Lung (tissue), 12 donors: ENCODE results near the gene BRAT1. TPM values are rescaled to one million over a fixed set of nuclear protein-coding genes. Genes with fewer than 3 reads are reported as not detected.

ENCODE experiments used
- ATAC-seq: fragments of 200-7000 bp; cut with Tn5 transposase; one replicate; pipeline ENCODE4 v1.9.1; 2020; ENCODE audit warnings: moderate number of reproducible peaks; ENCODE audit not compliant: insufficient read depth, low FRiP score
- DNase-seq, 3 donors: peaks; one replicate each; pipeline ENCODE4 v3.0.0-alpha.2; 2013 to 2017
- H3K27ac ChIP-seq, 2 donors: one replicate each; pipeline ENCODE4 v1.5.1; 2013; ENCODE audit warnings: mild to moderate bottlenecking in 2 of 2, moderate library complexity in 2 of 2, control low read depth in 1 of 2, inconsistent platforms in 1 of 2, low read depth in 1 of 2, low read length in 1 of 2
- H3K27me3 ChIP-seq, 3 donors: one replicate each; pipeline ENCODE4 v1.5.1; 2013; ENCODE audit warnings: low read length in 2 of 3; ENCODE audit not compliant: control insufficient read depth in 3 of 3, insufficient read depth in 3 of 3
- H3K36me3 ChIP-seq, 4 donors: one replicate each; pipeline ENCODE4 v1.5.1; 2013; ENCODE audit warnings: low read length in 4 of 4, mild to moderate bottlenecking in 1 of 4, moderate library complexity in 1 of 4; ENCODE audit not compliant: control insufficient read depth in 4 of 4, insufficient read depth in 4 of 4
- H3K4me1 ChIP-seq, 5 donors: one replicate each; pipeline ENCODE4 v1.5.1; 2013; ENCODE audit warnings: low read length in 5 of 5, mild to moderate bottlenecking in 2 of 5, moderate library complexity in 1 of 5; ENCODE audit not compliant: control insufficient read depth in 5 of 5, insufficient read depth in 5 of 5
- H3K4me3 ChIP-seq: one replicate; pipeline ENCODE4 v1.5.1; 2013; ENCODE audit warnings: mild to moderate bottlenecking, control low read depth, moderate library complexity
- H3K9ac ChIP-seq, 2 donors: one replicate each; pipeline ENCODE4 v1.5.1; 2013; ENCODE audit warnings: low read length in 2 of 2, control low read depth in 1 of 2; ENCODE audit not compliant: insufficient read depth in 1 of 2
- H3K9me3 ChIP-seq, 4 donors: one replicate each; pipeline ENCODE4 v1.5.1; 2013; ENCODE audit warnings: low read length in 3 of 4, mild to moderate bottlenecking in 1 of 4, moderate library complexity in 1 of 4; ENCODE audit not compliant: control insufficient read depth in 4 of 4, insufficient read depth in 3 of 4
- WGBS, 2 donors: extraction: QIAGEN DNeasy Blood & Tissue Kit; methylation state at CpG; one replicate each; pipeline ENCODE4 v1.1.7; 2013; 5-methylcytosine and 5-hydroxymethylcytosine counted together
- polyA plus RNA-seq, 2 donors: library from polyadenylated mRNA; stranded (reverse); fragments of 200-250 nt; gene quantifications; one replicate each; pipeline ENCODE4 v1.2.1, GENCODE V29; 2013
- total RNA-seq, 2 donors: library from RNA; depleted of rRNA in 1 of 2; stranded (reverse); fragments of >200 nt in 1 of 2; gene quantifications; one replicate each; pipeline ENCODE4 v1.2.1, GENCODE V29; 2014 to 2021
- TF ChIP-seq, protein P1 (sequence below): IDR thresholded peaks from 2 replicates; pipeline ENCODE4 v1.5.1; 2012; ENCODE audit warnings: mild to moderate bottlenecking; ENCODE audit errors: control extremely low read depth, extremely low read depth
- donor health status: control.
- donor health status: control.
- donor health status: Bipolar disorder and iron deficiency.
- donor health status: healthy.
- donor health status: DM: yes; HTN: yes; CAD: no.

Gene BRAT1
- total and polyA plus RNA-seq, 4 donors: 23.2 to 30.4 (median 29.1) TPM

DNA sequence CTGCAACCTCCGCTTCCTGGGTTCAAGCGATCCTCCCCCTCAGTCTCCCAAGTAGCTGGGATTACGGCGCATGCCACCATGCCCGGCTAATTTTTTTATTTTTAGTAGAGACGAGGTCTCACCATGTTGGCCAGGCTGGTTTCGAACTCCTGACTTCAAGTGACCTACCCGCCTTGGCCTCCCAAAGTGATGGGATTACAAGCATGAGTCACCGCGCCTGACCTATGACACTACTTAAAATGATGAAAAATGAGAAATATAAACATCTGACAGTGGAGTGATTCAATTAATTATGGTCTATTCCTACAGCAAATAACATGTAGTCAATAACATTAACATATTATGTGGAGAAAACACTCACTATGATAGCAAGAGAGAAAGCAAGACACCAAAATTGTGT is 2.2 kb downstream of the BRAT1 start:
- TF ChIP-seq, protein P1, sequence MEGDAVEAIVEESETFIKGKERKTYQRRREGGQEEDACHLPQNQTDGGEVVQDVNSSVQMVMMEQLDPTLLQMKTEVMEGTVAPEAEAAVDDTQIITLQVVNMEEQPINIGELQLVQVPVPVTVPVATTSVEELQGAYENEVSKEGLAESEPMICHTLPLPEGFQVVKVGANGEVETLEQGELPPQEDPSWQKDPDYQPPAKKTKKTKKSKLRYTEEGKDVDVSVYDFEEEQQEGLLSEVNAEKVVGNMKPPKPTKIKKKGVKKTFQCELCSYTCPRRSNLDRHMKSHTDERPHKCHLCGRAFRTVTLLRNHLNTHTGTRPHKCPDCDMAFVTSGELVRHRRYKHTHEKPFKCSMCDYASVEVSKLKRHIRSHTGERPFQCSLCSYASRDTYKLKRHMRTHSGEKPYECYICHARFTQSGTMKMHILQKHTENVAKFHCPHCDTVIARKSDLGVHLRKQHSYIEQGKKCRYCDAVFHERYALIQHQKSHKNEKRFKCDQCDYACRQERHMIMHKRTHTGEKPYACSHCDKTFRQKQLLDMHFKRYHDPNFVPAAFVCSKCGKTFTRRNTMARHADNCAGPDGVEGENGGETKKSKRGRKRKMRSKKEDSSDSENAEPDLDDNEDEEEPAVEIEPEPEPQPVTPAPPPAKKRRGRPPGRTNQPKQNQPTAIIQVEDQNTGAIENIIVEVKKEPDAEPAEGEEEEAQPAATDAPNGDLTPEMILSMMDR: no peak
- 95 to 97% methylated on average over 10 of the region's 10 CpGs for WGBS, 2 donors
- Histone ChIP-seq H3K4me3 (no peak overlapping the region), H3K27ac (no peak overlapping the region), H3K36me3 (peaks cover 0 to 14% (median 12%) of the 10 kb centered on the region in 4 donors), H3K27me3 (no peaks in the 10 kb centered on the region), H3K4me1 (peaks cover 0 to 10% (median 8%) of the 10 kb centered on the region in 5 donors), H3K9me3 (no peaks in the 10 kb centered on the region), H3K9ac (no peak overlapping the region)
- DNase-seq: no peak
- no peak for ATAC-seq

DNA sequence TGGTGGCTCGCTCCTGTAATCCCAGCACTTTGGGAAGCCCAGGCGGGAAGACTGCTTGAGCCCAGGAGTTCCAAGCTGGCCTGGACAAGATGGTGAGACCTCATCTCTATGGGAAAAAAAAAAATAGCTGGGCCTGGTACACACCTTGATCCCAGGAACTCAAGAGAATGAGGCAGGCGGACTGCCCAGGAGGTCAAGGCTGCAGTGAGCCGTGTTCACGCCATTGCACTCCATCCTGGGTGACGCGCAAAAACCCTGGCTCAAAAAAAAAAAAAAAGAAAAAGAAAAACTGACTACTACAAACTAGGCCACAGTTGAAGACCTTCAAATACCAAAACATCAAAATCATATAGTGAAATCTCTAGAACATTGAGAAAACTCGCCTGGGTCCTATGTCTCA is 3.9 kb downstream of the BRAT1 start:
- no peak overlapping the region for H3K27ac ChIP-seq
- TF ChIP-seq, protein P1: no peak
- ATAC-seq: no peak

DNA sequence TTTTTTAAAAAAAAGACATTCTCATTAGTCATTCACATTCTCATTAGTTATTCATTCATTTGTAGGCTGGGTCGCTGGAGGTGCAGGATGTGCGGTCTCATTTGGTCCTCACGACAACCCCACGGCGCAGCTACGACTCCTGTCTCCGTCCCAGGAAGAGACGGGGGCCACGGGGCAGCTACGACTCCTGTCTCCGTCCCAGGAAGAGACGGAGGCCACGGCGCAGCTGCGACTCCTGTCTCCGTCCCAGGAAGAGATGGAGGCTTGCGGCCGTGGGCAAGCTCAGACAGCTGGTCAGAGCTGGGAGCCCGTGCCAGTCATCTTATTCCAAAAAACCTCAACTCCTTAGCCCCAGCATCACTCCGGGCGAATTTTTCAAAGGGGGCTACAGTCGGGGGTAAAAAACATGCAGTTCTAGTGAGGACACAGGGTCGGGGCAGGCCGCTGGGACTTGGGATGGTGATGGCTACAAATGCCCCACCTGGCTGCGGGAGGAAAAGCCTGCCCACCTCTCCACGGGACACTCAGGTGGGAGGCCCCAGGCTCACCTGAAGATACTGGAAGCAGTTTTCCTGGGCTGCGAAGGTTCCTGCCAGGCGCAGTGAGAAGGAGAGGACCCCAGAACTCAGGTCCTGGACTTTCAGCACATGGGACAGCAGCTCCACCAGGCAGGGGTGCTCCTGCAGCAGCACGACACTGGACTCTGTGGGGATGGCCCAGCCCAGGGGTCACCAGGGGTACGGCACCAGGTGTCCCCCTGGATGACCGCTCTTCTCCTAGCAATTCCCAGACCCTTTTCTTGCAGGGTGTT is 8.3 kb downstream of the BRAT1 start:
- Histone ChIP-seq H3K36me3 (peaks cover 0 to 49% (median 23%) of the 10 kb centered on the region in 4 donors), H3K9ac (no peak overlapping the region), H3K9me3 (no peaks in the 10 kb centered on the region), H3K27me3 (no peaks in the 10 kb centered on the region), H3K27ac (no peak overlapping the region), H3K4me3 (no peak overlapping the region), H3K4me1 (no peaks in the 10 kb centered on the region)
- no peak for ATAC-seq
- DNase-seq: no peak
- TF ChIP-seq, protein P1: no peak
- 91 to 95% methylated on average over 31 of the region's 31 CpGs for WGBS, 2 donors

More for the DNA sequence above, 3.9 kb downstream of the BRAT1 start:
- Histone ChIP-seq H3K36me3 (peaks cover 0 to 24% (median 20%) of the 10 kb centered on the region in 4 donors), H3K27me3 (no peaks in the 10 kb centered on the region), H3K4me1 (peaks cover 0 to 10% (median 7%) of the 10 kb centered on the region in 5 donors), H3K9me3 (no peaks in the 10 kb centered on the region), H3K9ac (no peak overlapping the region), H3K4me3 (no peak overlapping the region)
- WGBS, 2 donors: 96 to 97% methylated on average over 8 of the region's 8 CpGs
- no peak for DNase-seq
